ENCODE data around the gene RANBP3.

Gene RANBP3

DNA sequence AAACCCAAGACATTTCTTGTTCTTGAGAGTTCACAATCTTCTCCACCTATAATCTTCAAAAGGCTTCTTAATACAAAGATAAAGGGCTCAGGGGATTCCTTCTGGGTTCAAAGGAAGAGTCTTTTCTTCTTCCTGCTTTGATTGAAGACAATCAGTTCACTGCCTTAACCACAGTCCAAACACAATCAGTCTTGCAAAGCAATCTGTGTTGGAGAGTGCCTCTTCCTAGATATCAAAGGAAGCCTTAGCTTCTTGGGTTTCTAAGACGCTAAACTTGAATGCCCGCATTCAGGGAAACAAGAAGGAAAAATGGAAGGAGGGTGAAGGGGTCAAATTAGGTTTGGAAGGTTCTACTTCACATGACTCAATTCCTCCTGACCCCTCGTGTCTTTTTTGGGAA, 27.2 kb downstream of the RANBP3 start:
- DNase-seq (ENCODE audit: low spot score): no peak

DNA sequence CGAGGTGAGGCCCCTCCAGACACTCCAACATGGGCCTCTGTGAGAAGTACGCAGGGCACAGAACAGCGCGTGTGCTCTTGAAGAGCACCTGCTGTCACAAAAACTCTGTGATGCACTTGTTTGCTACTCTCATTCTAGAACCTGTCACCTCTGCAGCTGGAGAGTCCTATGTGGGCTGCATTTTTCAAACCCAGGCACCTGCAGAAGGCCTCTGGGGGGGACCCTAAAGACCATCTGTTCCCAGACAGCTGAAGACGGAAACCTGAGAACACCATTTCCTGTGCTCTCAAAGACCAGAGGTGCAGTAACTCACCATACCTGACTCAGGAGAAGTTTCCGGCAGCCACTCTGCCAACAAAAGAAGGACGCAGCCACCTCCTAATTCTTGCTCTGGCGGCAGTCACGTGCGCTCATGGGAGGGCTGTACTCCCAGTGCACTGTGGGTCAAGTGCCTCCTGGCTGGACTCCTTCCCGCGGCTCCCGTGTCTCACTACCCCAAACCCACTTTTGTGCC, 28.1 kb downstream of the RANBP3 start:
- no peak for DNase-seq (ENCODE audit: low spot score)

DNA sequence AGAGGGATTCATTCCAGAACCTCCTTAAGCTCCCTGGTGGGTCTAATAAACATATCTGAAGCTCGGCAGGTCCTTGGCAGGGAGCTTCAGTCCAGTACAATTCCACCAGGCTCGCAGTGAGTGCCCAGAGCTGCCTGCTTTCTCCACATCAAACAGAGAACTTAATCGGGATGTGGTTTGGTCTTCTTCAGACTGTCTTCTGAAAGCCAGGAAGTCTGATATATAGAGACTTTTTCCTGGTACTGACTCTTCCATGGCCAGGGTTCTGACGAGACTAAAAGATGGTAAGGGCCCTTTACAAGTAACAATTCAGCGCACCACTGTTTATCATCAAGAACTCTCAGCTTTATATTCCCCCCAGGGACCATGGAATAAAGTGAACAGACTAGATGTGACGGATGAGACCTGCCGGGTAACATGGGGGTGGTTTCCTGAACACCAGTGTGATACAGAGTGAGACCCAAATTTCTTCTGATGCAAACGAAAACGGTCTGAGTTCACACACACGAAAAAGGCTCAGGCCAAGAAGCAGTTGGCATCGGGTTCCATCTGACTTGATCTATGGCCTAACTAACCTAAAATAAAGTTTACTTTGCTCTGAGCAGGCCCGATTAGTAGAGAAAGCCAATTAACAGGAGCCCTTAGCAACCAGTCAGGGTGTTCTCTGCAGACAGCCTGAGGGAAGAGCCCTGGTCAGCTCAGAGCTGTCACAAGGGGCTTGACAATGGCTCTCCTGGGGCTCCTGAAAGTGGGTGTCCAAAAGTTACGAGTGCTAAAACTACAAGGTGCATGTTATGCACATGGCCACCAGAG, 29.0 kb downstream of the RANBP3 start:
- DNase-seq (ENCODE audit: low spot score): no peak

DNA sequence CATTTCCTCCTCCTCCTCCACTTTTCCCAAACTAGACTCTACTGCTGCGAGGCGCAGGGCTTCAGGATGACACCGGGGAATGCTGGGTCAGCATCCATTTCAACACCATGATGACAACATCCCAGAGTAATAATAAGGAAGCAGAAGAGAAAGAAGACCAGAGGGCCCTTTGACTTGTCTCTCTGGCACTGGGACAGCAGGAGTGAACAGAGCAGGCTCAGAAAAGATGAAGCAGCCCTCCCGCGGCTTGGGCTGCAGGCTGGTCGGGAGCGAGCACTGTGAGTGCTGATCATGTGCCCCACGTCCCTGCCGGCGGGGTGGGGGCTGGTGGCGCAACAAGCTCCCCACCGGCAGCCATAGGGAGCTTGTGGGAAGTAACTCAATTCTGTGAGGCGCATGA, 30.5 kb downstream of the RANBP3 start:
- no peak for DNase-seq (ENCODE audit: low spot score)

DNA sequence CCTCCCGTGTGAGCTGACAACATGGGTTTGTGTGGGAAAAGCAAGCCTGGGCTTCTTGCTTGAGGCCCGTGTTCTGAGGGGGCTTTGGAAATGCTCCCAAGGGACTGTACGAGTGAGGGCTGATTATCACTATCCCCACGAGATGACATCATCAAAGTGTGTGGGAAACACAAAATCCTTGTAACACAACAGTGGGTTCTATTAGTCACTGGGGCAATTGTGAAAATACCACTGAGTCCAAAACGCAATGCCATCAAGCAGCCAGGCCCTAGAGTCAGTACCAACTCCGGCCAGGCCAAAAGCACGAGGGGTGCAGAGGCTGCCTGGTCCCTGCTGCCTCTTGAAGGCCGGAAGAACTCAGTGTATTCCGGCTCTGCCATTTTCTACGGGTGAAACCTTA, 34.3 kb downstream of the RANBP3 start:
- no peak for DNase-seq (ENCODE audit: low spot score)

DNA sequence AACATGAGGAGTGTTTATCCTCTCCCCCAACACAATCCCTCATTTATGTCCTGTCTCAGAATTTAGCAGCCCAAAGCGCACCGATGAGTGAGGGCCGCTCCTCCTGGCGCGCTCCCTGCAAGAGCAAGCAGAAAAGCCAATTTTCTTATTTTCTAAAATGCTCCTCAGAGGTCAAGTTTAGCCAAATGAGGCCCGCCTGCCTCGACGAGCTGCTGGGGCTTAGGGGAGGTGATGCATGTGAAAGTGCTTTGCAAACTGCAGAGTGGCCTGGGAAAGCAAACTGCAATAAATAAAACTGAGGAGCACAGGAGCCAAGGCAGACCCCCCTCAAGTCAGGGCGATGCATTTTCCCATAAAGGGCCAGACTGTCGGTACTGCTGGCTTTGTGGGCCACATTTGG, 34.9 kb downstream of the RANBP3 start:
- no peak for DNase-seq (ENCODE audit: low spot score)

DNA sequence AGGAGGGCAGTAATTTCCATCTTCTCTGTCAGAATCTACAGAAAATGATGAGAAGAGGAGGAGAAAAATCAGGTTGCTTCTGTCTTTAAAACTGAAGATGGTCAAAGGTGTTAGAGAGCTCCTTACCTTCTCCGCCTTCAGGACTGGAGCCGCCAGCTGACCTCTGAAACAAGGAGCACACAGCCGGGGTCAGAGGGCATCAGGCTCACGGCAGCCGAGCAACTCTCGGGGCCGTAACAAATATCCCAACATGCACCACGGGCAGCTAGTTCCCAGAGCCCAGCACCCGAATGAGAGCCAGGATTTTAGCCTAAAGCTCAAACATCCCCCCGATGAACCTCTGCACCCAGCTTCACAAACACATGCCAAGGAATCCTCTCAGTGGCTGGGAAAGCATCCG, 36.3 kb downstream of the RANBP3 start:
- DNase-seq (ENCODE audit: low spot score): no peak

DNA sequence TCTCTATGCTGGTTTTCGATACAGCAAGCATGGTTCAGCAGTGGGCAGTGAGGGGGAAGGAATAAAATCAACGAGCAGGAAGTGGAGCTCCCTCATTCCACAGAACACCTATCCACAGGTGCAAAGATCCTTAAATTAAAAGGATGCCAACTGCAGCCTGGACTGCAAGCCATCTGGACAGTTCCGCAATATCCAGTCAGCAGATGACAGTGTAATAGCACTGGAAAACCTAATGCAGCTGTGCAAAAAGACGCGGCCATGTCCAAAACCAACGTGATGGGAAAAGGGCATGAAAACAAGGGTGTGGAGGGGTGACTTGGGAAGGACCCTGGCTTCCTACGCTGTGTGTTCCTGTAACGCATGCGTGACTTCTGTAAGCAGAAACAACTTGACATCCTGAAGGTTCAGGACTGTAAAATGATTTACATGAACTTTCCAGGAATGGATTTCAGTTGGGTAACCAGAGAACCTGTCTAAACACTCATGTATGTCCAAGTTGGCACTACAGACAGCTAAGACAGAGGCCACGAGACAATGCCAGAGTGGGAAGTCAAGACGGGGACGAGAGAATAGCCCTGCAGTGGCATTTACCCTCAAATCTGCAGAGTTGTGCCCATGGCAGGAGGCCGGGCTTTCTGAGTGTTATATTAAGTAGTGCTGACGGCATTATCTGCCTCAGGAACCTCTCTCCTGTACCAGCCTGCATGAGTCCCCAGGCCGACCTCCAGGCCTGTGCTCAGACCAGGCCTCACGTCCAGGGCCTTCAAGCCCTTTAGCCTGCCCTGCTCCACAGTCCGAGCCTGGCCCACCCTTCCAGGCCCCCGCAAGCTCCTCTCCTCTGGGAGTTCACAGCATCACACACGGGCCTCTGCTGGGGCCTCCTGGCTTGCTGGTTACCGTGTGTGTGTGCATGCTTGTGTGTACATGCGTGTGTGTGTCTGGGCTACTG, 37.4 kb downstream of the RANBP3 start:
- no peak for DNase-seq (ENCODE audit: low spot score)

DNA sequence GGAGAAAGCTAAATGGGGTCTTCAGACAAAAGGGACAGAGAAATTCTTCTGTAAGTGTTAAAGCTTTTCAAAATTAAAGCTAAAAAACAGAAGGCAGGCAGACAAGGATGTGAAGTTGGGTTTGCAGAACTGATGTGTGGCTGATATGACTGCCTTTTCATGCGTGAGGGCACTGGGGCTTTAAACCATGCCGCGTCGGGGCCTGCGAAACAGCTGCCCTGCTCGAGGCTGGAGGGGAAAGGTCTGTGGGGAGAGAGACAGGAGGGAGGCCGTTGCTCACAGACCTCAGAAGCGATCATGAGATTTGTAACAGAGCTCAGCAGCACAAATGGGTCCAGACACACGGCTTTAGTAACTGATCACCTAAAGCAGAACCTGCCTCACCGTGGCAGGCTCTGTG, 40.4 kb downstream of the RANBP3 start:
- DNase-seq (ENCODE audit: low spot score): no peak

DNA sequence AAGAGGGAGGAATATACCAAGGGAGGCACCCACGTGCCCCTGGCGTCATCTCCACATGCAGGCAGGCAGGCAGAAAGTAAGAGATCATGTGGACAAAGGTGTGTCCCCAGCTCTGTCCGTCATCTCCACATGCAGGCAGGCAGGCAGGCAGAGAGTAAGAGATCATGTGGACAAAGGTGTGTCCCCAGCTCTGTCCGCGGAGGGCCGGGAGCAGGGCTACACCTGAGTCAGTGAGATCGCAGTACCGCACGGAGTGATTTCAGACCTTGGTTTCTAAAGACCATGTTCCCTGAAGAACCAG, 41.7 kb downstream of the RANBP3 start:
- no peak for DNase-seq (ENCODE audit: low spot score)

DNA sequence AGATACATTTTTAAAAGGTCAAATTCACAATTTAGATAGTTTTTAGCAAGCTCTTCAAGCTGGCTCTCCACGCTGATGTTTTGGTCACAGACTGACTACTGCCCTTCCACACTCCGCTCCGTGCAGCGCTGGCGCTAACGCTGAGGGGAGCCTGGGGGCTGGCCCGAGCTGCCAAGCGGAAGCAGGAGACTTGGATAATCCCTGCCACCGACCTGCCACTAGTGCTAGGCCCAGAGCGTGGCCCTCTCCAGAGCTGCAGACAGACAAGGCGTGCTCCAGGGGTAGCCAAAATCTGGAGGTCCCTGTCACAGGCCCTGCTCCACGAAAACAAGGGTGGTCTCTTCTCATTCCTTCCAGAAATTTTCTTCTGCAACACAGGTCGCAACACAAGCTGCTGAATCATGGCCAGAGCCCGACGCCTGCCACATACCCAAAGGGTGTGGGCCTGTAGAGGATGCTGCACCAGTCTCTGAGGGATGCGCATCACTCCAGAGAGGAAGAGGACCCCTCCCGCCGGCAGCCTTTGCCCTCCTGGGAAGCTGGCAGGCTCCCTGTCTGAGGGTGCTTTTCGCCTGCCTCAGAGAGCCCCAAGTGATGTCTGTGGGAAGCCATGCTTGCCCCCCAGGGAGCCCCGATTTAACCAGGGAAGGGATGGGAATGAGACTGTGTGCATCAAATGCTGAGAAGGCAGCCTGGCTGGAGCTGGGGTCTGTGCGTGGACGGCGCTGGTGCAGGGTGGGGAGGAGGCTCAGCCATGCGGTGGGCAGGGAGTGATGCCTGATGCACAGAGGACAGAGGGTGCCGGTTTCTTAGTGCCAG, 42.3 kb downstream of the RANBP3 start:
- DNase-seq (ENCODE audit: low spot score): no peak

DNA sequence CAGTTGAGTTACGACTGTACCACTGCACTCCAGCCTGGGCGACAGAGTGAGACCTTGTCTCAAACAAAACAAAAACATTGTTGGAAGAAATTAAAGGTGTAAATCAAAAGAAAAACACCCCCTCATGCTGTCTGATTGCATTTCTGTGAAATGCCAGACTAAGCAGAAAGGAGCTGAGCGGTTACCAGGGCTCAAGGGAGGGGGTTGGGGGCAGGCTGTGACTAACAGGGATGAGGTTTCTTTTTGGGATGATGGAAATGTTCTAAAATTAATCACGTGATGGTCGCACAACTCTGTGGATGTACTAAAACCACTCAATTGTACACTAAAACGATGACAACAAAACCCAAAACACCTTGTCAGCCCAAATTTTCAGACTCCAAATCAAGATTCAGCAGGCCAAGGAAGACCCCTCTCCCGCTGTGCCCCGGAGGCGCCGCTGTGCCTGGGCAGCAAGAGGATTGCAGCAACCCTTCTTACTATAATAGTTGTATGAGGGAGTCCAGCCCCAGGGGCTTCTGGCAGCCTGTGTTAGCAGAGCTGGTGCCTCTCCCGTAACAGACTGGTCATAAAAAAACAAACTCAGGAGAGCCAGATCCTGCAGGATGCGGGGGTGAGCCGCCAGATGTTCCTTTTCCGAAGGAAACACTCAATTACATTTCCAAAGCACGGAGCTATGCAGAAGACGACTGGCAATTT, 43.0 kb downstream of the RANBP3 start:
- no peak for DNase-seq (ENCODE audit: low spot score)

DNA sequence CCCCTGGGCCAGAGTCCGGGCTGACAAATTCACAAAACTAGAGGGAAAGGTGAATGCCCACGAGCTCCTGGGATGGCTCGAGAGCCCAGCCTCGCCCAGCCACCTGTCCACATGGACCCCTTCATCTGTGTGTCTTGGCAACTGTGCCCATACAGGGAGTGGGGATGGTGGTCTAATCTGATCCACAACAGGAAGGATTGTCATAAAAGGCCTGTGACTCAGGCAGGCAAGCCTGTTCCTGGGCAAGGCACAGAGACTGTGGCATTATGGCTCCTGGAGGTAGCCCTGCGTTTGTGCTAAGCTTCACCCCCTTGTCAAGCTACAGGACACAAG, 43.9 kb downstream of the RANBP3 start:
- DNase-seq (ENCODE audit: low spot score): no peak

DNA sequence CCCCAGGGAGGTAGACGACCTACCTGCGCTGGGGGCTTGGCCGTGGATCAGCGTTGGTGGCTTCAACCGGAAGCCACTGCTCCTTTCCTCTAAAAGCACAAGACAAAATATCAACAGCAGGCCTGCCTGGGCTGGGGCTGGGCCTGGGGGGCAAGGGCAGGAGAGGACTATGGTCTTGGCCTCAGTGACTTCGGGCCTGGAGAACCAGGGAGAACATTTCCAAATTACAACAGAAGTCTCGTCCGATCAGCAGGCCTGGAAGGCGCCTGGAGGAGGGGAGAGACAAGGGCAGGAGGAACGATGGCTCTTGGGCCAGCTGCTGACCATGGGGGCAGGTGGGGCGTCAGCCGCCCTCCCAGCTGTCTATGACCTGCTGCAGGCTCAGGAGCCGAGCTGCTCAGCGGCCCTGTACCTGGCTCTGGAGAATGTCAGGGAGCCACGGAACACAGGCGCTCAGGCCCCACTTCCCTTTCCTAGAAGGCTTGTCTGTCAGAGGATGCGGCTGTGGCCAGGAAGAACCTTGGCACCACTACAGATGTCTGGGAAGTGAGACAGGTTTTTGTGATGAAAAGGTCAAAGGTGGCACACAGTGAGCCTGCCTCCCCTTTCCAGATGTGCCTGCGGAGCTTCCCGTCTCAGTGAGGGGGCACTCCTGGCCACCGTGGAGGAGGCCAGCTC, 44.4 kb downstream of the RANBP3 start:
- DNase-seq (ENCODE audit: low spot score): no peak

DNA sequence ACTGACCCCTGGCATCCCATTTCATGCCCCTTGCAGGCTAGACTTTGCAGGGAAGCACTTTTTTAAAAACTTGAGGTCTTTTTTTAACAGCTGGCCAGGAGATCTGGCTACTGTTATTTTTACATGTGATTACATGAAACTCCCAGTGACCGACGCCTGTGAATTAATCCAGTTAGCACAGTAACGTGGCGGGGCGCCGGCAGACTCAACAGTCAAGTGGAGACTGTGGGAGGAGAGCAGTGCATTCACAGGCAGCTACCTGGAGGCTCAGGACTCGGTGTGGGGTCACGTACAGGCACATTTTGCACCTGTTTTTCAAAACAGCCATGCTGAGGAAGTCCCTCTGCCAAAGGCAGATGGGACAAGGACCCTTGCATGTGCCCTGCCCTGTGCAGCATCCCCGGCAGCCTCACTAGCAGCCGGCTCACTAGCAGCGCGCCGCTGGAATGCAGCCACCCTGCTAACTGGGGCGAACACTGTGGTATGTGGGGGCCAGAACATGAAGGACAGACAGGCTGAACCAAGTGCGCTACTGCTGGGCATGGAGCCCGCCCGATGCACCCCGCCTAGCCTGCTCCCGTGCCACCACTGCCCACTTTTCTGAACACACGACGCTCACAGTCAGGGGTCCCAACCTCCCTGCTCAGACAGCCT, 45.2 kb downstream of the RANBP3 start:
- no peak for DNase-seq (ENCODE audit: low spot score)

DNA sequence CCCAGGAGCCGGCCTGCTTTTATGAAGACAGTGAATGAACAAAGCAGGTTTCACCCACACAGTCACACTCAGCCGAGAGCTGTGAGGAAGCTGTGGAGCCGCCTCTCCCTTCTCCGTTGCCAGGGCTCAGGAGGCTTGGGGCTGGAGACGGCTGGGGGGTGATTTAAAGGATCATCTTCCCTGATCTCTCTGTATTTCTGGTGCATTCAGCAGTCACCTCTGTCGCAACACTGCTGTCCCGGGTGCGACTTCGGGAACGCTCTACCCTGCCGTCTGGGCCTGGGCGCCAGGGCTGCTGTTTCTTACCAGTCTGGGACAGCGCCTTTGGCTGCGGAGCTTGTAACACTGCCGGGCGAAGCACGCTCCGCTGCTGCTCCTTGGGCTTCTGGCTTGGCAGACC, 45.8 kb downstream of the RANBP3 start:
- no peak for DNase-seq (ENCODE audit: low spot score)

DNA sequence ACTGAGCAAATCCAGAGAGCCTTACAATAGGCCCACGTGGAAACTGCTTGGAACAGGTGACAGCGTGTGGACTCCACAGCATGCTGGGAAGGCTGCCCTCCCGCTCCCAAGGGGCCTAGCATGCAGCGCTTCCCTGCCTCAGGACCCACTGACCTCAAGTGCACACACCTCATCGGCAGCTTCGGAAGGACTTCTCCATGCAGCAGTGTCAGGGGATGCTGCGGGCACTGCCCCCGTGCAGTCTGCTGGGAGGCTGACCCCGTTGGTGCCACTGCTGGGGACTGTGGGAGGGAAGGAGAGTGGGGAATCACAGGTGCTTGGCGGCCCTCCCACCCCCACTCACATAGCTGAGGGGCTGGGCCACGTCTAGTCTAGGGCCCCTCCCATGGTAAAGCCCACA, 46.7 kb downstream of the RANBP3 start:
- no peak for DNase-seq (ENCODE audit: low spot score)

DNA sequence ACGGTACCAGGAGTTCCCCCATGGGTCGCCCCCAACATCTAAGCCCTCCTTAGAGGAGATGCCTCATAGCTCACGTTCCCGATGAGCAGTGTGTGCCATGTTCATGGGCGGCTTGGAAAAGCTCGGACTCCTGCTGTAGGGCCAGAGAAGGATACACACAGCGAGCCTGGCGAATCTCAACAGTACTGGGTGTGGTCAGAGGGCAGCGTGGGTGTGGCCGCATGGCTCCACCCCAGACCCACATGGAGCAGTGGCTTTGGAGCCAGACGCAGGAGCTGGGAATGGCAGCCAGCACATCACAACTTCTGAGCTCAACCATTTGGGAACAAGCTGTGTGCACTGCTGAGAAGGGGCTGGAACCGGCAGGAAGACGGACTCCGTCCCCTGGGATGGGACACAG, 48.3 kb downstream of the RANBP3 start:
- no peak for DNase-seq (ENCODE audit: low spot score)

DNA sequence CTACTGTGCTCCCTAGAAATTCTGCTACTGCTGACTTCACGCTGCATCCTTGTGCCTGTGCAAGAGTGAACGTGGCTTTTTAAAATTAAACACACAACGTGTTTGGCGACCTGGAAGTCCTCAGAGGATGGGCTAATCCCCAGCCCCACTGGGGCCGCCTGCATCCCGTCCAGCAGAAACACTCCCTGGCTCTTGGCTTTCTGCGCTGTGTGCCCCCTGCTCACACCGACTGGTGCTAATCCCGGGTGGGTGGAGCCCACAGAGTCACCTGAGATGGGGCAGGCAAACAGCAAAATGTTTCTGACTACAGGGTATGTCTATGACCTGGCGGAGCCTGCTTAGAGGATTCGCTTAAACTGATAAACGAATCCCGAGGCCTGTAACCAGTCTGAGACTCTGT, 48.8 kb downstream of the RANBP3 start:
- no peak for DNase-seq (ENCODE audit: low spot score)

DNA sequence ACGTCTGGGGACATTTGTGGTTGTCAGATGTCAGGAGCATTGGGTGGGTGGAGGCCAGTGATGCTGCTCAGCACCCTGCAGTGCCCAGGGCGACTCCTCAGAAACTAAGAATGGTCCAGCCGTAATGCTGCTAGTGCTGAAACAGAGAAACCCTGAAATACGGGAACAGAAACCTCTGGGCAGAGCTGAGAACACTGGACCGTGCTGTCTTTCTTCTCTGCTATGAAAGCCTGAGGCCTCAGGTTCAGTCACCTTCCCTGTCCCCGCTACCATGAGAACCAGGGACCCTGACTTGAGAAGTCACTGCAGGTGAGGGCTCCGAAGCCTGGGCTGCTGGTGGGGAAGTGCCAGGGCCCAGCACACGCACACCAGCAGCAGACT, 50.5 kb downstream of the RANBP3 start:
- DNase-seq (ENCODE audit: low spot score): no peak
